Measurements from ENCODE around the gene SCN11A.
"Not testable (repeated sequence)": the region's sequence is repeated elsewhere in the genome, so short reads cannot be mapped to it uniquely, and the experiment has no call there.

Gene SCN11A

DNA sequence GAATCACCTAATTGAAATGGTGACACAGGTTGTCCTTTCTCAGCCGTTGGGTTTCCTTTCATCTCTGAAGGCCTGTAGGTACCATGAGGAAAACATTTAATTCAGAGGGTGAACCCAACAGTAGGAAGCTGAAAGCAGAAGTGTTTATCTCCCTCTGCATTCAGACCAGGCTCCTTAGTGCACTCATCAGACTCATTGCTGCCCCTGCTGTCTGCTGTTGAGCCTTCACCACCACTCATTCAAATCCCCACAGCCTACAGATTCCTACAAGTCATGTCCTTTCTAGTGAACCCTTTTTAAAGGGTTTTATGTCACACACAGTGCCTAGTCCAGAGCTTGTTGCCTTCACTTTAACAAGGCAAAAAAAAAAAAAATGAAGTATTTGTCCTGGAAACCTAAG, 13.5 kb upstream of the SCN11A start:
- peak; percentile 24 for DNase-seq (ENCODE audit: low spot score)

- DNase-seq (ENCODE audit: low spot score): no peak
These were observed 12.9 kb upstream of the SCN11A start for GRCh38 chr3:39064646-39065045.

GRCh38 chr3:39063143-39063542, 11.4 kb upstream of the SCN11A start:
- DNase-seq (ENCODE audit: low spot score): no peak

DNA sequence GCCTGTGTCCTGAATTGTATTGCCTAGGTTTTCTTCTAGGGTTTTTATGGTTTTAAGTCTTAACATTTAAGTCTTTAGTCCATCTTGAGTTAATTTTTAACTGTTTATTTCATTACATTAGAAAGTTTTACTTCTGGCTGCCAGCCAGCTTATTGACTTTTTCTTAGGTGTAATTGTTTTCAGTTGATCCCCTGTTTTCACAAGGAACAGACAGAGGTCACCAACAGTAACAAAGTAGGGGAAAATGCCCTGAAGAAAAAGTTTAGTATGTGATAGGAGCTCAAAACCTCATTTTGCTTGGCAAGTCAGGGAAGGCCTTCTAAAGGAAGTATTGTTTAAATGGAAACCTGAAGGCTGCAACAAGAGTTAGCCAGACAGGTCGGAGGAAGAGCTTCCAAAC, 10.4 kb upstream of the SCN11A start:
- no peak for DNase-seq (ENCODE audit: low spot score)

GRCh38 chr3:39061228-39061627, 9.5 kb upstream of the SCN11A start:
- DNase-seq (ENCODE audit: low spot score): not testable (repeated sequence)

DNA sequence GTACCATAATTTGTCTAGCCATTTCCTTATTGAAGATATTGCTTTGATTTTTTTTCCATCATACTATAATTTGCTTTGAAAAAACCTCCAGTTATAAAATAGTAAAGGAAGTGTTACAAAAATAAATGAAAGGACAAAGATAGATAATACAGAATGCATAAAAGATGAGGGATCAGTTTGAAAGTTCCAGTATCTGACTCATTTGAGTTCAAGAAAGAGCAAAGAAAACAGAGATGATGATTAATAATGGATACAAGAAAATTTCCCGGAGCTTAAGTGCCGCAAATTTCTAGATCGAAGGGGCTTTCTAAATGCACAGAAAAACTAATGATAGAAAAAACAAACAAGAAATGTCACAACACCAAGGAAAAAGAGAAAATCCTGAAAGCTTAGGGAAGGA, 4.4 kb upstream of the SCN11A start:
- no peak for DNase-seq (ENCODE audit: low spot score)

DNA sequence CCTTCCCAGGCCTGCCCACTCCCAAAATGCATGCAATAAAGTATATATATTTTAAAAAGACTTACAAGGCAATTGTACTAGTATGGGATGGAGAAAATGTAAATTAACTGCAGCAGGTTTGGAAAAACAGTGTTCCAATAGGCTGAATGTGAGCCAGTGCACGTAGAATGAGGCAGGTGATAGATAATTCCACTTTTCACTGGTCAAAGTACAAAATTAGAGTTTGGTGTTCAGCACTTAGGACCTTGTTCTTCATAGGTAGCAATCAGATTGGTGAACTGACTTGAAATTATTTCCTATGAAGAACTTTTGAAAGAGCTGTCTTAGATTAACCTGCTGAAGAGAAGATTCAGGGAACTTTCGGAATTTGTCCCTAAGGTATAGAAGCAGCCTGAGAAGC, 2.0 kb upstream of the SCN11A start:
- DNase-seq (ENCODE audit: low spot score): no peak

DNA sequence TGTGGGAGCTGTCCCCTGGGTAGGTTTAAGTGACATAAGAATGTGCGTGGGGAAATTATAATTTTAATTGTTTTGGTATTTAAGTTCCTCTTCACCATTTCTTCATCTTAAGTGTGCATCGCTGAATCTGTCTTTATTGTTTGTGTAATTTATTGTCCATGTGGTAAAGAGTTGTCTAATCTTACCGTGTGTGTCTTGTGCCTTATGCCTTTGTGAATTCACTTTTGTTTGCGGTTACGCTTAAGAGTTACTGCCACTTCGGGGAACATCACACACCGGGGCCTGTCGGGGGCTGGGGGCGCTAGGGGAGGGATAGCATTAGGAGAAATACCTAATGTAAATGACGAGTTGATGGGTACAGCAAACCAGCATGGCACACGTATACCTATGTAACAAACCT, 839 bp upstream of the SCN11A start:
- no peak for DNase-seq (ENCODE audit: low spot score)

DNA sequence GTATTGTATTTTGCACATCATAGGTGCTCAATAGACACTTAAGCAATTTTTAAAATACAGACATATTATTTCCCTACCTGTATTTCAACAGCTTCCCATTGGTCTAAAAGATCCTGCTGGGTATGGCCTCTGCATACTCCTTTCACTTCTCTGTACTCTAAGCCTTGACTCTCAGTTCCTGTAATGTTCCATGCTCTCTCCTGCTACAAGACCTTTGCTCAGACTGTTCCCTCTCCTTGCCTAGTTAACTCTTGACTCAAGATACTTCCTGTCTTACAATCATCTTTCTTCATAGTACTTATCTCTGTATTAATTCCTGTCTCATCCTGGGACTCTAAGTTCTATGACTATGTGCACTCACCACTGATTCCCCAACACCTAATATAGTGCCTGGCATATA, 1.7 kb downstream of the SCN11A start:
- no peak for DNase-seq (ENCODE audit: low spot score)

GRCh38 chr3:39038165-39038564, 13.6 kb downstream of the SCN11A start:
- no peak for DNase-seq (ENCODE audit: low spot score)

DNA sequence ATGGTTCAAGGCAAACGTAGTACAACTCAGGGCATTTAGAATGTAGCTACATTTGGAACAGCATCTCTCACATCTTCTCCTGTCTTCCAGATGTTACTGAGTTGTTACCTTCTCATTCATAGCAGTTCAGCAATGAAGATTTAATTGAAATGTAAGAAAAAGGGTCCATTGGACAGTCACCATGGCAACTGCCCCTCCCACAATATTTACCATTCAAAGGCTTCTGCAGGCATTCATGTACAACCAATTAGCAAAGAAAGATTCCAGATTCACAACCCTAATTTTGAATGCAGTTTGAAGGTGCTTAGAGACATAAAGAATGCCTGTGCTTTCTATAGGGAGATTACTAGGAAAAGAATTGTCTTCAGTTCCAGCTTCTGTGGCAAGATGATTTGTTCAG, 22.2 kb downstream of the SCN11A start:
- DNase-seq (ENCODE audit: low spot score): no peak

- DNase-seq (ENCODE audit: low spot score): no peak
These were observed 23.2 kb downstream of the SCN11A start for GRCh38 chr3:39028546-39028945.

GRCh38 chr3:39025222-39025970, 26.3 kb downstream of the SCN11A start:
- DNase-seq (ENCODE audit: low spot score): no peak

DNA sequence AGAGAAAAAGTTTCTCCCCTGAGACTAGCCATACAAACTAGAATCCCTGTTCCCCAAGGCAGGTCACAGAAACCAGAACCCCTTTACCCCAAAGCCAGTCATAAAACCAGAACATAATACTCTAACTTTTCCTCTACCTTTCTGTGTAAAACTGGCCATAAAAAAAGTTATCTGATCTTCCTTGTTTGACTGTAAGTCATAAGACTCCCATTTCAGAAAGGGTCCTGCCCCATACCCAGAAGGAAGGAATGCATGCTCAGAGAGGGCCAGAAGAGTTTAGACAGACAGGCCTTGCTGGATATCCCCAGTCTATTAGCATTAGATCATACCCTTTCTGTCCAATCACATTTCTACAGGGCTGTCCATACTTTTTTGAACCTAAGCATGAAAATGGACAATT, 27.2 kb downstream of the SCN11A start:
- DNase-seq (ENCODE audit: low spot score): no peak

DNA sequence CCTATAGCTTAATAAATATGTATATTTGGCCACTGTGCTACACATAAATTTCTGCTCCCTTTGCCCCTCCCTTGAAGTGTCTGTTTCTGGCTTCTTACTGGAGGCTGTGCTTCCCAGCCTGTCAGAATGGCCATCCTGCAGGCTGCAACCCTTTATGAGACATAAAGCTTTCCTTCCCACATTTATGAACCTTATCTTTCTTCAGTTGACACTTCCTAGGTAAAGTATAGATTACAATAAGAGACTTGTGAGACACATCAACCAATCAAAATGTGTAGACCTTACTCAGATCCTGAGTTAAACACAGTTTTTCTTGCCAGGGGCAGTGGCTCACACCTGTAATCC, 29.5 kb downstream of the SCN11A start:
- DNase-seq (ENCODE audit: low spot score): no peak

DNA sequence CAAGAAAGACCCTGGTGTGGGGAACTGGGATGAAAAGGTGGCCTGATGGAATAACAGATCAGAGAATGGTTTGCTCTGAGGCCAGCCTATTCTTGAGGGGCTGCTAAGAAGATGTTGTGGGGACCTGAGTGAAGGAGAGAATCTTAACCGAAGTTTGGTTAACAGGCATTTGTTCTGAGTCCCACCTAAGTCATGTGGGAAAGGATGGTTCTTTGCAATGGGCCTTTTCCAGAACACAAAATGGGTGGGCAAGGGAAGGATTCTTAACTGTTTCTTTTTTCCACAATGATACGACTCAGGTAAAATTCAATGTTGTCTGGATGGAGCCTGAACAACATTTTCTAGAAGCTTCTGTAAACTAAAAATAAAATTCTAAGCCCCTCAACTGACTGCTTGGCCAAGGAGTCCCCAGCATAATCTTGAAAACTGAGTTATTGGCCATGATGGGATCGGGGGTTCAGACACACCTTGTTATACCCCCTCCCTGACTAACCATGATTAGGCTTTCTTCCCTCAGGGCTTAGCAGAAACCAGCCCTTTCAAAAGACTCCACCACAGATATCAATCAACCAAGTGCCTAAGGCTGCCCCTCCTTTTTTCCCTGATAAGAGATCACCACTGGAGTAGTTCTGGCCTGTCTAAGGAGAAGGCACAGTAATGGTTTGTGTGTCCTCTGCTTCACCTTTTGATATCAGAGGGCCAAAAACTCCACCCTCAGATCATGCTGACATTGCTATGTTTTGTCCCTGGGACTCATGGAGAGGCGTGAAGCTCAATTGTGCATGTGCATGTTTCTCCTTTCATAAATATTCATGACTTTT, 30.1 kb downstream of the SCN11A start:
- DNase-seq (ENCODE audit: low spot score): no peak

GRCh38 chr3:39021029-39021428, 30.7 kb downstream of the SCN11A start:
- no peak for DNase-seq (ENCODE audit: low spot score)

GRCh38 chr3:39019299-39019698, 32.4 kb downstream of the SCN11A start:
- no peak for DNase-seq (ENCODE audit: low spot score)

GRCh38 chr3:39015418-39015817, 36.3 kb downstream of the SCN11A start:
- no peak for DNase-seq (ENCODE audit: low spot score)

- DNase-seq (ENCODE audit: low spot score): peak; percentile 35
These were observed 37.7 kb downstream of the SCN11A start for GRCh38 chr3:39013921-39014509.

GRCh38 chr3:39013289-39013688, 38.5 kb downstream of the SCN11A start:
- peak; percentile 28 for DNase-seq (ENCODE audit: low spot score)

GRCh38 chr3:39011191-39011736, 40.5 kb downstream of the SCN11A start:
- no peak for DNase-seq (ENCODE audit: low spot score)

- no peak for DNase-seq (ENCODE audit: low spot score)
These were observed 46.4 kb downstream of the SCN11A start for GRCh38 chr3:39005295-39005694.

All from COLO829 (cell line).